HuH-7 (cell line): ENCODE measurements around the gene APEH.
A peak's percentile ranks its signal among the peaks of the same experiment; 100 is the strongest.
"Not testable (repeated sequence)": the region's sequence is repeated elsewhere in the genome, so short reads cannot be mapped to it uniquely, and the experiment has no call there.

Experiments used
- DNase-seq: peaks from one replicate; pipeline ENCODE4 v3.0.0; 2011; ENCODE audit warnings: low spot score

Gene APEH

DNA sequence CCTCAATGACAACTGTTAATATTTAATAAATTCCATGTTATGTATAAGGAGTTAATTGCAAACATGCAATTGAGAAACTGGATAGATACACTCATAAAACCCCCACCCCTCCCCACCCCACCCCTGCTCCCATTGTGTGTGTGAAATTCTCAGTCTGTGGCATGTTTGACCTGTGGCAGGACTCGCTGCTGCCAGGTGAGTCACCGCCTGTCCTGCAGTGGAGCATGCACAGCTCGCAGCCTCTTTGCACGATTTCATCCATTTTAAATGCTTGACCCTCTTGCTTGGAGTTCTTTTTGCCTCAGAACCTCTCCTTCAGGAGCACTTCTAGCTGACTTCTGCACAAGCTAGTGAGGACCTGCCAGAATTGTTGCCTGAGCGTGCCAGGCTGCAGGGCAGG lies 5.3 kb upstream of the APEH start:
- no peak for DNase-seq

DNA sequence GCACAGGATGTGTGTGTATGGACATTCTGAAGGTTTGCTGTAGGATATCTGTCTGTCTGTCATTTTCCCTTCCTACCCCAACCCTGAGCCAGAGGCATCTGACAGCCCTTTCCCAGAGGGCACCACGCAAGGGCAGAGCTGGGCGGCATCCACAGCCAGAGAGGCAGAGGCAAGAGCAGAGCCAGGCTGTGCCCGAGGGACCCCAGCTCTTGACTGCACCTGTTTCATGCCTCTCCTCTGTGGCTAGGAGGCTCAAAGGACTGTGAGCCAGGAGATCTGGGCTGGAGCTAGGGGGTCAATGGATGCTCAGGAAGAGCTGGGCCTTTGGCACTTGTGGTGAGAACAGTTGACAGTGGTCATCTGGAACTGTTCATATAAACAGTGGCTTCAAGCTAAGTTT lies 4.8 kb upstream of the APEH start:
- DNase-seq = no peak

DNA sequence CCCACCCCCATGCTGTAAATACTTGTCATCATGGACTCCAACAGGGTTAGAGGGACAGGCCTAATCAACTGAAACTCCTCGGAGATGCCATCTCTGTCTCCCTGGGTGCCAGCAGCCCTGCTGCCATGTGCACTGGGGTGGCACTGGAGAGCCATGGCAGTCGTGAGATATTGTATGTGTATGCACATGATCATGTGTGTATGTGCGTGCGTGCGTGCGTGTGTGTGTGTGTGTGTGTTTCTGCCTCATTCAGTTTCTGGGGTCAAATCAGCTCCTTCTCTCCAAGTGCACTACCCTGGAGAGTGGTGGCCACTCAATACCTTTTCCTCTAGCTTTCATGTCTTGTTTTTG lies 3.2 kb upstream of the APEH start:
- no peak for DNase-seq

DNA sequence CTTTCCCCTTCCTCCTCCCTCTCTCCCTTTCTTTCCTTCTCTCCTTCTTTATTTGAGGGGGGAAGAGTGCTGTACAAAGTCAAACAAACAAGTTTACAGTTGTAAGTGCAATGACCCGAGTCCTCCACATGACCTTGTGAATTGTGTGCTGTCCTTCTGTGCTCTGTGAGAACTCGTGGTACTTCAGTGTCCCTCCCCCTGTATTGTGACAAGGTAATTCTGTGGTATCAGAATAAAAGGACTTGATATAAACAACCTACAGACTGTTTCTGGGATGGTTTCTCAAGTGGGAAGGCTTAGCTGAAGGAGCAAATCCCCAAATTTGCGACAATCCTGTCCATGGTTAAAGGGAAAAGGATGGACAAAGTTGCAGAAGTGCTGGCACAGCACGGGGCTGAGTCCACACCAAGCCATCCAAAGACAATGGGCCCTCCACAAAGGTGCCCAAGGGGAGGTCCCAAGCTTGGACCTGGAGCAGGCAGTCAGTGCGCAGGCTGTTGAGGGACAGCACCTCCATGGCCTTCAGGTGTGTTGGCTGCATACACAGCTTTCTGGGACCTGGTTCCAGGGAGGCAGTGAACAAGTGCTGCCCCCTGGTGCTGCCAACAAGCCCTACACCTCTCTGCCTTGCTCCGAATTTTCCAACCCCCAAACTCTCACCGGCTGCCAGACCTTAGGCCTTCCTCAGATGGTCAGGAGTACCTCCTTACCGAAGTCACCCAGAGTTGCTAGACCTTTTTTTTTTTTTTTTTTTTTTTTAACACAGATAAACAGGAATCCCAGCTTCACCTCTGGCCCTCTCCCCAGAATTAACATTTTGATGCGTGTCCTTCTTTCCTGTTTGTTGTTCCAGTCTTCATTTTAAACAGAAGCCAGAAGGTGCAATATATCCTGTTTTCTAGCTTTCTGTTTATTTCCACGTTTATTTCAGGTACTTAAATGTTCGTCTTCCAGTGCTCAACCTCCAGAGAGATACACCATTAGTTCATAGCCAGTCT lies 2.6 kb upstream of the APEH start:
- peak; percentile 88 for DNase-seq

DNA sequence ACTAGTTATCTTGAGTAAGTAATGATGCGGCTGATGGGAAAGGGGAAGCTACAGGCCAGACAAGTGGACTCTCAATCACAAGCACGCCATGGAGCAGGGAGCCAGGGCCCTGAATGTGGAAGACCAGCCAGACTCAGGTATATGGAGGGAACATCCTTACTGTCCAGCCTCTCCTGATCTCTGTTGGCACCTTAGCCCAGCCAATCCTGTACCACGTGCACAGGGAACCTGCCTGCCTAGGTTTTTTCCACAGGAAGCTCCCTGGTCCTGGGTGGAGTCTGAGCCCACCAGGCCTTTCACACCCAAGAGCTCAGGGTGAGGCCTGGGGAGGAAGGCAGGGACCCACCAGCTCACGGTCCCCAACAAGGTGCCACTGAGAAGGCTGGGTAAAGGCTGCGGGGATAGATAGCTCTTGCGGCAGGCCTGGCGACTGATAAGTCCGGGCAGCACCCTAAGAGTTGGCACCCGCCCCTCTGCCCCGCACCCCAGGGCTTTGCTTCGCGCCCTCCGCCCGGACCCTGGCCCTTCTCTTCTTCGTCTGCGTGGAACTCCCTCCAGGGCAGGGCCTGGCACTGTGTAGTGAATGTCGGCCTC lies 933 bp upstream of the APEH start:
- peak; percentile 31 for DNase-seq

DNA sequence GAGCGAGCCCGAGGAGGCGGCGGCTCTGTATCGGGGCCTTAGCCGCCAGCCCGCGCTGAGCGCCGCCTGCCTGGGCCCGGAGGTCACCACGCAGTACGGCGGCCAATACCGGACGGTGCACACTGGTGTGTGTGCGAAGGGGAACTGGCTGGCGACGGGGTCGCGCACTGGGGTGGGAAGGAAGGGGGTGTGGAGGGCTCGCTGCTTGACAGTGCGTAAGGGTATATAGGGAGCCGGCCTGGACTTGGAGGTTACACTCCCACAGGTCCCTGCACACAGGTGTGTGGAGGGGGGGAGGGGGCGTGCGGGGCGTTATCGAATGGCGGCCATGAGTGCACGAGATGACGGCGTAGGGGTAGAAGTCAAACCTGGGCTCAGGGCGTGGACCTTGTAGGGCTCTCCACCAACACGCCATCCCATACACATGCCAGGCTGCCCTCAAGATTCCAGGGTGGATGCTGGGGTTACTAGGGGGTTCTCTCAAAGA lies 389 bp downstream of the APEH start:
- peak; percentile 32 for DNase-seq

DNA sequence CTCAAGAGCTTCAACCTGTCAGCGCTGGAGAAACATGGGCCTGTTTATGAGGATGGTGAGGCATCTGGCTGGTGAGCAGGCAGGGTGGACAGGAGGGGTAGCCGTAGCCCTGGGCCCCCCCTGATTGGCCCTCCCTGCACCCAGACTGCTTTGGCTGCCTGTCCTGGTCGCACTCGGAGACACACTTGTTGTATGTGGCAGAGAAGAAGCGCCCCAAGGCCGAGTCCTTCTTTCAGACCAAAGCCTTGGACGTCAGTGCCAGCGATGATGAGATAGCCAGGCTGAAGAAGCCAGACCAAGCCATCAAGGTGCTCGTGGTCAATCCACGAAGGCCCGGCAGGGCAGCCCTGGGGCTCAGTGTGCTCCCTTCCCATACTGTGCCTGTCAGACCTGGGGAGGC lies 1.8 kb downstream of the APEH start:
- no peak for DNase-seq

DNA sequence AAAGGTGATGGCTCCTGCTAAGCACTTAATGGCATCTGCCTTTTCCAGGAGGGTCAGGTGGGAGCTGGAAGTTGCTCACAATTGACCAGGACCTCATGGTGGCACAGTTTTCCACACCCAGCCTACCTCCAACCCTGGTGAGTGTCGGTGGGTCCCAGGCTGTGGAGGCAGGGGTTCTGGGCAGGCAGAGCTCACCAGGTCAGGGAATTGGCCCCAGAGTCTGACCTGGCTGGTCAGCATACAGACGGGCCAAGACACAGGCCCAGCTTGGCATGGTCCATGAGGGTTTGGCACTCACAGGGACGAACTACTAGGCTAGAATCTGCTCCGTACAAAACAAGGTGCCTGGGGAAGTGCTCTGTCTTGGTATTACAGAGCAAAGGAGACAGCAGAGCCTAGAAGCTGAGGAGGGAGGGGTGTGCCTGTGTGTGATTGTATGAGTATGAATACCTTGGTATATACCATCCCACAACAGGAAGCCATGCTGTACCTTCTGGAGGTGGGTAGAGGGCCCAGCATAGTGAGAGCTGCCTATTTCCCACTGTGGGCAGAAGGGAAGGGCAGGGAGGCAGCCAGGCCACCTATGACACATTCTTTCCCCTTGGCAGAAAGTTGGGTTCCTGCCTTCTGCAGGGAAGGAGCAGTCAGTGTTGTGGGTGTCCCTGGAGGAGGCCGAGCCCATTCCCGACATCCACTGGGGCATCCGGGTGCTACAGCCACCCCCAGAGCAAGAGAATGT lies 6.5 kb downstream of the APEH start:
- no peak for DNase-seq

DNA sequence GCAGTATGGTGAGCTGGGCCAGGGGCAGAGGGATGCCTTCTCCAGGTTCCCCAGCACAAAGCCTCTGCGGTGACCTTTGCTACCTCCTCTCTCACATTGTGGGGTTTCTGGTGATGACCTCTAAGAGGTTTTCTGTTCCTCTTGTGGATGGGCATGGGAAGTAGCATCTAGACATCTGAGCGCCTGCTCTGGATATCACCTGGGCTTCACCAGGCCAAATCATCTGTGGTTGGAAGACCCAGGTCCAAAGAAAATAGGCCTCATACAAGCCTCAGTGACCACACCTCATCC lies 7.0 kb downstream of the APEH start:
- no peak for DNase-seq

DNA sequence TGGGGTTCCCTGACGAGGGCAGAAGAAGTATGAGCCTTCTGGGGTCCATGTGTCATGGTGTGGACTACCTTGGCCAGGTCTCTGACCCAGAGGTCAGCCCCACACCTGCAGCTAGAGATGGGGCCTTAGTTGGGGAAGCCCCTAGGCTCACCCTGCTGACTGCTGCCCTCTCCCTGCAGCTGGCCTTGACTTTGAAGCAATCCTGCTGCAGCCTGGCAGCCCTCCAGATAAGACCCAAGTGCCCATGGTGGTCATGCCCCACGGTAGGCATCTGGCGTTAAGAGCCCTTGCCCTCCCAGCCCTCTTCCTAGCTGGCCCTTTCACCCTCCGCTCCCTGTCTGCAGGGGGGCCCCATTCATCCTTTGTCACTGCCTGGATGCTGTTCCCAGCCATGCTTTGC lies 7.4 kb downstream of the APEH start:
- DNase-seq = no peak

DNA sequence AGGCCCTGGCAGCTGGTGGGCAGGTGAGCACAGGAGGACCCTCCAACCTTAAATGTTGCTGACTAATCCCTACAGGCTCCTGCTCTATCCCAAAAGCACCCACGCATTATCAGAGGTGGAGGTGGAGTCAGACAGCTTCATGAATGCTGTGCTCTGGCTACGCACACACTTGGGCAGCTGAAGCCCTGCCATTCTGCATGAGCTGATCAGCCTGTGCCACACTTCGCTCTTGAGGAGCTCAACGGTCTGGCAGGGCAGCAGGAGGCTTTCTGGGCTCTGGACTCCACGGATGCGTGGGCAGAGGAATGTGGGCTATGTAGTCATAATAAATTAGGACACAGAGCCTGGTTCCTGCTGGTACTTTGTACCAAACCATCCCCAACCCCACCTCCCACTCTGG lies 9.0 kb downstream of the APEH start:
- DNase-seq = no peak

DNA sequence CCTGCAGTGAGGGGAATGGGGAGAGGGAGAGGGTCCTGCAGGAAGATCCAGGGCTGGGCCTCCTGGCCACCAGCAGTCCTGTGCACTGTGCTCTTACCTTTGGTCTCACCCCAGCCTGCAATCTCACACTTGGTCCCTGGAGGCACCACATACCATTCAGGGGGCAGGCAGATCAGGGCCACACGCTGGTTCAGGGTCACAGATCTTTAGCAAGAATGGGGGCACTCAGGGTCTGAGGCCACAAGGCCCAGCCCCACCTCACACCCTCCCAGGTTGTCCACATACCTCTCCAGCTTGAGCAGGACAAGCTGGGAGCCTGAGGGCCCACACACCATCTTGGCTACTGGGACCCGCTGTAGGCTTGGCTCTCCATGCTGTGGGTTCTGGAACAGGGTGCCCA lies 10.3 kb downstream of the APEH start:
- not testable (repeated sequence) for DNase-seq

DNA sequence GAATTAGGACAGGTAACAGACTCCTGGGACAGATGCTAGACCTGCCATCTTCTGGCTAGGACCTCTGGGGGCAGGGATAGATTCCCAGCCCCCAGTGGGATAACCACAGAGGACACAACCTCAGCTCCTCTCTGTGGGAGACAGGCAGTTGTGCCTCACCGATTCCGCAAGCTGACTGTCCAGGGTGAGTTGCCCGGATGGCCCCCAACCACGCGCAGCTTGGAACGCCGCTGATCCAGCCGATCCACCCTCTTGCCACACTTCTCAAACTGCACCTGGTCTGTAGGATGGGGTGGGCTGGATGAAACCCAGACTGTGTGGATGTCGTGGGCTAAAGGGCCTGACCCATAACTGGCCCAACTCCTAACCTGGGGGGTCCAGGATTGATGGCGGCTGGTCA lies 11.0 kb downstream of the APEH start:
- DNase-seq = not testable (repeated sequence)

DNA sequence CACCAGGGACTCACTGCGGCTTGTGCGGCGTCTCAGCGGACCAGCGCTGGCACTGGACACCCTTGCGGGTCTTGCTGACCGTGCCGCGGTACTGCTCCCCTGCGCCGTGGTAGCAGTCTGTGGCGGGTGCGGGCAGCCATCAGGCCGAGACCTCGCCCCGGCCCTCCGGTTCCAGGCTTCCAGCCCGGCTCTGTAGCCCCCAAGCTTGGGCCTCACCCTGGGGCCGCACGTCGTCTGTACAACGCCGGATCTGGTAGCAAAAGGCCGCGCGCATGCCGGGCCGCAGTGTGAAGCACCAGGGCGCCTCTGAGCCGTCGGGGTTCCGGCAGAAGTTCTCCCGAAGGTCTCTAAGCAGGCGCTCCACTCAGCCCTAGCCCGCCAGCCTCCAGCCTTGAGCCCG lies 11.7 kb downstream of the APEH start:
- not testable (repeated sequence) for DNase-seq

DNA sequence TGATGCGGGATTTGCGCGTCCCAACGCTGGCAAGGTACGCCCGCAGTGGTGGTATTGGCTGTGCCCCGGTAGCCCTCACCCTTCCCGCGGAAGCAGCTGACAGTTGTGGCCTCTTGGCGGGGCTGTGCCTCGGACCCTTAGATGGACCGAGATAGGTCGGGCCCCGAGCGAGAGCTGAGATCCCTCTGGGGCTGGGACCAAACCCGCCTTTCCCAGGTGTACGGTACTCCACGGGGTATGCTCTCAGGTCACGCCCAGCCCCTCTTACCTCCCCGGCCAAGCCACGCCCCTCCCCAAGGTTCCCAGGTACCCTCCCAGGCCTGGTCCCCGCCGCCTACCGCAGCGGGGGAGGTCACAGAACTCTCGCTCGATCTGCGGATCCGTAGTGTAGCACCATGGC lies 12.2 kb downstream of the APEH start:
- DNase-seq = not testable (repeated sequence)

DNA sequence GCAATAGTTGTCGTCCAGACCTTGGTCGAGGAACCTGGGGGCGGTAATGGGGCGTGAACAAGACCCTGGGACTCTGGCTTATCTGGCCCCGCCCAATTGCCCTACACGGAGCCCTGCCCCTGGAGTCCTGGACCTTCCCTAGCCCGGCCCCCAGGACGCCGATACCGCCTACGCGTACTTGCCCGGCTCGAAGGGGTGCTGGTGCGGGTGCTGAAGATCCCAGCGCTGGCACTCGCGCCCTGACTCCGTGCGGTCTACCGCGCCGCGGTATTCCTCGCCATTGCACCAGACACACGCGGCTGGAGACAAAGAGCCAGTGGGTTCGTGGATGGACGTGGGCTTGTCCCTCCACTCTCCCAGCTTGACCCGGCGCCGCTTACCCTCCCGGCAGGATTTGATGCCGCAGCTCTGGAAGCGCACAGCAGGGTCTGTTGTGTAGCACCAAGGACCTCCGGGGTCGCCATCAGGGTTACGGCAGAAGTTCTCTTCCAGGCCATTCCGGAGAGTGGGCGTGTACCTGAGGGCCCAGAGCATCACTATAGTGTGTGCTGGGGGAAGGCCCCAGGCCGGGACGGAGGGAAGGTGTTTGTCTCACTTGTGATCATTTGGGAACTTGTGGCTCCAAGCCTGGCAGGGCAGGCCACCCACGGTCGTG lies 12.7 kb downstream of the APEH start:
- not testable (repeated sequence) for DNase-seq

DNA sequence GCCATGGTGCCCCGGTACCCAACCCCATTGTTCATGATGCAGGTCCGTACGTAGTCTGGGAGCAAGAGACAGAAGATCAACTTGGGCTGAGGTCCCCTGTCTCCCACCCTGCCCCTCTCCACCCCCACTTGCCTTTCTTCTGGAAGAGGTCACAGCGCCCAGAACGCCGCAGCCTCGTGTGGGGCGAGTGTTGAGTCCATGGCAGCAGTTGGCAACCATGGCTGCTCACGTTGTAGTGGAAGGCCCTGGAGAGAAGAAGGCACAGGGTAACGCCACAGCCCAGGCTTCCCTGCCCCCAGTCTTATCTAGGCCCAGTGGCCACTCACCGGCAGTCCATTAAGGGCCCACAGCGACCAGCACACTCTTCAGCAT lies 13.3 kb downstream of the APEH start:
- not testable (repeated sequence) for DNase-seq

DNA sequence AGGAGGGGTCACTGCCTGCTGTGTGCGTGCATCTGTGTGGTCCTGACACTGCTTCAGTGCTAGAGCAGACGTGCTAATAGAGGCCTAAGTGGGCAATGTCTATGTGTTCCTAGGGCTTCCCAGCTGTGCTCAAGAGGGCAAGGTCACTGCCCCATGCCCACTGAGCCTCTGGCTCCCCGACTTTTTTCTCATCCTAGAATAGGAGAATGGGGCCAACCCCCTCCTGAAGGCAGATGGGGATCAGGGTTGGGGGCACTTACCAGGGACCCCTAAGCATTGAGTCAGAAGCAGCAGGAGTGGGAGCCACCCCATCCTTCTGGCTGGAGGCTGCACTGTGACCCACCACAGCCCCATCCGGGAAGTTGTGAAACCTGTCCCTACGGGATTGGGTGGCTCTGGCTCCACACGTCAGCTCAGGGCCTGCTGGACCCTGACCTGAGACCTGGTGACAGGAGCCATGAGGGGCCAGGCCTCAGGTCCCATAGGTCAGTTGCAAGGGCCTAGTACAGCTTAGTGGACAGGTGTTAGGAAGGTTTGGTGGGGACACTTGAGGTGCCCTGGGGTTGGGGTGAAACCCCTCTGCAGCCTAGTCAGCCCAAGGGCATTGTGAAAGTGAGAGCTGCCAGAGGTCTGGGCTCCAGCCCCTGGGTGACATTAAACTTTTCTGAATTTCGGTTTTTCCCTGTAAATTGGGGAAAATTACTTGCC lies 14.3 kb downstream of the APEH start:
- DNase-seq = peak; percentile 70

DNA sequence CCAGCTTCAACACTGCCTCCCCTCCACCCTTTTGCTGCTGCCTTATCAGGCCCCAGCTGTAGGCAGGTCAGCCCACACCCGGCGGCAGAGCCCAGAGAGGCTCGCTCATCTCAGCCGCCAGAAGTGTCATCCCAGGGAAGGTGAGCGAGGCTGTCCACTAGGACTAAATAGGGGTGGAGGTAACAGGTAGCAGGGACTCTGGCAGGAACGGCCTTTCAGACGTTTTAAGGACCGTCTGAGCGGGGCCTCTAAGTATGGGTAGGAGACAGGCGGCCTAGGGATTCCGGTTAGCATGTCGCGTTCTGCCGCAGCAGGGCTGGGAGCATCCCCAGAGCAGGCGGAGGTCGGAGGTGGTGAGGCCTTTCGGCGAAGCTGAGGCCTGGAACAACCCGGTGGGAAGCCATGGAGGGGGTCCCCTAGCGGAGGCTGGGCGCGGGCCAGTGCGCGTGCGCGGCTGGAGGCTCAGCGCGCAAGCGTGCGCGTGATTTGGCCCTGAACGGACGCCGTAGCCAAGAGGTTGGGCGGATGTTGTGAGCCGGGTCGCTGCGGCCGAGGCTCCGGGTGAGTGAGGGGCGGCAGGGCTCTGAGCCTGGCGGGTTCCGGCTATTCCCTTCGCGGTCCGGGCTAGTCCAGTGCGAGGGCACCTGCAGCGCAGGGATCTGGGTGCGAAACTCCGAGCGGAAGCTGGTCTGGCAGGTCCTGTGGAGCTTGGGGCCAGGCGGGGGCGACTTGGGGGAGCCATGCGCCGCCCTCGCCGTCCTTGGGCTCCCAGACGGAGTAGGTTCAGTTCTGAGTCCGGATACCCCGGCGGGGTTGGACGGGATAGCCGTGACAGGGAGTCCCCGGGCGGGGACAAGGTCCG lies 15.1 kb downstream of the APEH start, which contains the start of the genes MST1 and RNF123:
TSS of gene MST1 (minus strand) at position 429 of the 862 bp plus-strand sequence. CDS start 783 bp downstream, outside the sequence.
TSS of gene RNF123 (plus strand) at position 512 of the 862 bp plus-strand sequence. CDS start 1,609 bp downstream, outside the sequence.
- DNase-seq = peak; percentile 92

DNA sequence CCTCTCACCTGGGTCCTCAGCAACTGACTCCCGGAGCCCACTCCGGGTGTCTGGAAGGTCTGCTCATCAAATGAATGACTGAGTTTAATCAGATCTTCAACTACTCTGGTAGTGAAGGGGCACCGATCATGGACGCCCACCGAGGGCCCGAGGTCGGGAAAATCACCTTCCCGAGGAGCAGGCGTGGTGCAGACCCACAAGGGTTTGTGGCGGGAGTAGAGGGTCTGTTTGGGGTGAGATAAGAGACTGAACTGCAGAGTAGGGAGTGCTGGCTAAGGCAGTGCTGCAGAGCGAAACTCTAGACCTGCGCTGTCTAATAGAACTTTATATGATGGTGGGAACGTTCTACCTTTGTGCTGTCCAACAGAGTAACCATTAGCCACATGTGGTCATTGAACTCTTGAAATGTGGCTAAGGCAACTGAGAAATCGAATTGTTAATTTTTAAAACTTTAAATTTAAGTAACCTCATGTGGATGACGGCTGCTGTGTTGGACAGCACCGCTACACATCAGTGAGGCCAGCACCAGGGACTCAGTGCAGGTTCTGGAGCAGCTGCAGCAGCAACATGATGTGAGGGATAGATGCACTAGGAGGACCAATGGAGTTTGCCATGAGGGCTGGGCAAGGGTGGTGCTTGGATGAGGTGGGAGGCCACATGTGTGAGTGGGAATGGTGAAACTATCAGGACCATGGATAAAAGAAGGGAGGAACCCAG lies 15.9 kb downstream of the APEH start:
- not testable (repeated sequence) for DNase-seq
